Lower leg skin (tissue), 3 donors: ENCODE measurements around the gene ELOVL4.

Experiments
- CTCF ChIP-seq, 3 donors: fragments of 450-650 bp; IDR thresholded peaks; one replicate each; pipeline ENCODE4 v1.5.1; 2016; ENCODE audit warnings: antibody characterized with exemption in 3 of 3, mild to moderate bottlenecking in 3 of 3, moderate library complexity in 2 of 3
- POLR2A ChIP-seq, 2 donors: fragments of 450-650 bp; IDR thresholded peaks; one replicate each; pipeline ENCODE4 v1.6.1; 2016 to 2017; ENCODE audit warnings: antibody characterized with exemption in 2 of 2, mild to moderate bottlenecking in 1 of 2, moderate library complexity in 1 of 2

- peak in 1 of 3 donors; percentile 59 for TF ChIP-seq CTCF (IDR thresholded peaks at IDR 0.05)
- no peak for TF ChIP-seq POLR2A (IDR thresholded peaks at IDR 0.05)
These were observed 77.7 kb downstream of the ELOVL4 start for GRCh38 chr6:79869600-79870084.
